ENCODE data around the gene INPP5A. TPM values are rescaled to one million over a fixed set of nuclear protein-coding genes. Genes with fewer than 3 reads are reported as not detected.

The INPP5A gene
- total RNA-seq, 1 experiment from 2014 or later: 12.3 TPM

GRCh38 chr10:132539894-132540293 is 2.3 kb downstream of the INPP5A start:
- no peak overlapping the region for H3K4me2 ChIP-seq (ENCODE audit: low read length)
- POLR2A ChIA-PET: no interaction called here
- H3K4me1 ChIP-seq (ENCODE audit: control insufficient read depth in 1 of 2, insufficient read depth in 2 of 2, low read length in 2 of 2): peaks cover 2 to 19% of the 10 kb centered on the region in 2 experiments; a peak in 2 of 4 replicates
- RAD21 ChIA-PET (ENCODE audit: low non-redundant PET in 1 of 2, low total read pairs in 2 of 2, uncharacterized antibody in 2 of 2, unreplicated experiment in 2 of 2): no interaction called here
- H3K27ac ChIP-seq (ENCODE audit: low read depth, low read length): no peak overlapping the region
- BruUV-seq (replicated peaks): no TSS peak
- TF ChIP-seq CTCF (IDR thresholded peaks at IDR 0.05 in 2 of 3, conservative IDR thresholded peaks at IDR 0.05 in 1 of 3; ENCODE audit: borderline replicate concordance in 1 of 3, insufficient read depth in 1 of 3, low read depth in 2 of 3, low read length in 2 of 3) (no peak), ZBTB33 (IDR thresholded peaks at IDR 0.05; ENCODE audit: extremely low read depth, insufficient replicate concordance, low read length) (no peak), POLR2AphosphoS5 (IDR thresholded peaks at IDR 0.05; ENCODE audit: low read depth, low read length) (no peak), EZH2 (IDR thresholded peaks at IDR 0.05) (no peak), YY1 (IDR thresholded peaks at IDR 0.05; ENCODE audit: extremely low read depth, insufficient replicate concordance, low read depth, low read length) (no peak), REST (IDR thresholded peaks at IDR 0.05; ENCODE audit: low read depth) (no peak), ATF3 (IDR thresholded peaks at IDR 0.05) (no peak), FOSL1 (IDR thresholded peaks at IDR 0.05; ENCODE audit: low read depth) (no peak), SIN3A (IDR thresholded peaks at IDR 0.05; ENCODE audit: low read depth) (no peak), SRF (IDR thresholded peaks at IDR 0.05; ENCODE audit: low read depth) (no peak), JUND (IDR thresholded peaks at IDR 0.05) (no peak), MAX (IDR thresholded peaks at IDR 0.05) (no peak), EZH2phosphoT487 (IDR thresholded peaks at IDR 0.05; ENCODE audit: borderline replicate concordance) (no peak), RAD21 (IDR thresholded peaks at IDR 0.05; ENCODE audit: low read depth) (no peak), ZFX (IDR thresholded peaks at IDR 0.05) (no peak), TCF7L2 (IDR thresholded peaks at IDR 0.05; ENCODE audit: borderline replicate concordance, extremely low read depth, insufficient read depth, insufficient read length) (no peak), ZNF274 (IDR thresholded peaks at IDR 0.05; ENCODE audit: low read depth, low read length) (no peak), SP1 (IDR thresholded peaks at IDR 0.05; ENCODE audit: low read depth) (no peak), CBX3 (IDR thresholded peaks at IDR 0.05; ENCODE audit: low read depth) (no peak)
- intact Hi-C loops (cut with micrococcal nuclease): loop anchor here (5.0 kb wide), 1 partner anchor 83 kb away; no protein-coding TSS in a partner anchor
- DNase-seq (ENCODE audit: low read depth, low spot score): no peak
- H3K36me3 ChIP-seq (ENCODE audit: control insufficient read depth in 1 of 2, insufficient read depth in 2 of 2, low read length in 2 of 2): no peaks in the 10 kb centered on the region
- H4K20me1 ChIP-seq (ENCODE audit: insufficient read depth): no peaks in the 10 kb centered on the region
- H3K27me3 ChIP-seq (ENCODE audit: insufficient read depth, low read length): no peaks in the 10 kb centered on the region
- H3K9me2 ChIP-seq (ENCODE audit: insufficient read depth): no peaks in the 10 kb centered on the region
- ATAC-seq: no peak
- CTCF ChIA-PET: no interaction called here
- no peak overlapping the region for H2AFZ ChIP-seq (ENCODE audit: low read depth, low read length, poor library complexity, severe bottlenecking)
- no peaks in the 10 kb centered on the region for H3K79me2 ChIP-seq (ENCODE audit: insufficient read depth, low read length)
- H3K9ac ChIP-seq (ENCODE audit: low read length): no peak overlapping the region
- H3K4me3 ChIP-seq (replicated peaks in 1 of 2; ENCODE audit: low read depth in 1 of 2, low read length in 2 of 2): no peak overlapping the region
- no peaks in the 10 kb centered on the region for H3K9me3 ChIP-seq (ENCODE audit: control insufficient read depth in 1 of 2, insufficient read depth in 1 of 2, low read depth in 1 of 2, low read length in 2 of 2)
